ENCODE results near the gene SPRR3. TPM values are rescaled to one million over a fixed set of nuclear protein-coding genes. Genes with fewer than 3 reads are reported as not detected.
"Not testable (repeated sequence)": the region's sequence is repeated elsewhere in the genome, so short reads cannot be mapped to it uniquely, and the experiment has no call there.

The SPRR3 gene
- total RNA-seq, 4 donors from 2014 or later, result not detected

GRCh38 chr1:152997901-152998300 is 3.6 kb upstream of the SPRR3 start:
- intact Hi-C loops (cut with DNase I; ENCODE audit: low total_unique reads), result no loop called here
- 25 to 32% methylated on average over 7 of the region's 7 CpGs for WGBS, 2 donors
- TF ChIP-seq CTCF (IDR thresholded peaks at IDR 0.05) (no peak), POLR2A (IDR thresholded peaks at IDR 0.05) (no peak)
- H3K4me3 ChIP-seq (ENCODE audit: low read depth, poor library complexity, severe bottlenecking), result no peak overlapping the region
- no peak for DNase-seq (ENCODE audit: low spot score in 2 of 2)

GRCh38 chr1:152998476-152998875 is 3.1 kb upstream of the SPRR3 start:
- no peak for DNase-seq (ENCODE audit: low spot score in 2 of 2)
- whole genome bisulfite sequencing, 2 donors, result 77 to 83% methylated on average over 4 of the region's 4 CpGs
- intact Hi-C loops (cut with DNase I; ENCODE audit: low total_unique reads), result no loop called here
- no peak overlapping the region for H3K4me3 ChIP-seq (ENCODE audit: low read depth, poor library complexity, severe bottlenecking)
- TF ChIP-seq POLR2A (IDR thresholded peaks at IDR 0.05), result no peak
- TF ChIP-seq CTCF (IDR thresholded peaks at IDR 0.05), result no peak

- no peak overlapping the region for H3K4me3 ChIP-seq (ENCODE audit: low read depth, poor library complexity, severe bottlenecking)
- WGBS, 2 donors, result 65 to 79% methylated on average over 6 of the region's 6 CpGs
- intact Hi-C loops (cut with DNase I; ENCODE audit: low total_unique reads), result no loop called here
- no peak for TF ChIP-seq POLR2A (IDR thresholded peaks at IDR 0.05)
- no peak for DNase-seq (ENCODE audit: low spot score in 2 of 2)
Observed at GRCh38 chr1:152999818-153000217, 1.7 kb upstream of the SPRR3 start.

GRCh38 chr1:153000294-153000693 is 1.3 kb upstream of the SPRR3 start:
- DNase-seq (ENCODE audit: low spot score in 2 of 2), result no peak
- no peak overlapping the region for H3K4me3 ChIP-seq (ENCODE audit: low read depth, poor library complexity, severe bottlenecking)
- TF ChIP-seq CTCF (IDR thresholded peaks at IDR 0.05) (no peak), POLR2A (IDR thresholded peaks at IDR 0.05) (no peak)
- 100% methylated on average over 1 of the region's 1 CpG for WGBS, 2 donors
- intact Hi-C loops (cut with DNase I; ENCODE audit: low total_unique reads), result no loop called here

GRCh38 chr1:153011235-153011758 is 9.7 kb downstream of the SPRR3 start:
- DNase-seq (ENCODE audit: low spot score in 2 of 2); H3K4me3 ChIP-seq (ENCODE audit: low read depth, poor library complexity, severe bottlenecking); intact Hi-C loops (cut with DNase I; ENCODE audit: low total_unique reads): not testable (repeated sequence)
- WGBS, 2 donors, result 84 to 93% methylated on average over 8 of the region's 8 CpGs

- intact Hi-C loops (cut with DNase I; ENCODE audit: low total_unique reads); DNase-seq (ENCODE audit: low spot score in 2 of 2); H3K4me3 ChIP-seq (ENCODE audit: low read depth, poor library complexity, severe bottlenecking): not testable (repeated sequence)
- 49 to 55% methylated on average over 2 of the region's 2 CpGs for WGBS, 2 donors
Observed at GRCh38 chr1:153021829-153022228, 20.3 kb downstream of the SPRR3 start.

GRCh38 chr1:153022340-153022739 is 20.8 kb downstream of the SPRR3 start:
- H3K4me3 ChIP-seq (ENCODE audit: low read depth, poor library complexity, severe bottlenecking); DNase-seq (ENCODE audit: low spot score in 2 of 2); intact Hi-C loops (cut with DNase I; ENCODE audit: low total_unique reads): not testable (repeated sequence)
- WGBS, 2 donors, result 58 to 63% methylated on average over 9 of the region's 9 CpGs

- H3K4me3 ChIP-seq (ENCODE audit: low read depth, poor library complexity, severe bottlenecking), result no peak overlapping the region
- intact Hi-C loops (cut with DNase I; ENCODE audit: low total_unique reads), result no loop called here
- TF ChIP-seq POLR2A (IDR thresholded peaks at IDR 0.05) (no peak), CTCF (IDR thresholded peaks at IDR 0.05) (no peak)
- DNase-seq (ENCODE audit: low spot score in 2 of 2), result no peak
- WGBS, 2 donors, result 88 to 96% methylated on average over 7 of the region's 7 CpGs
Observed at GRCh38 chr1:153023109-153023508, 21.6 kb downstream of the SPRR3 start.

Measured in lower leg skin (tissue), 4 donors.